ENCODE data around the gene ALKBH5.

Gene ALKBH5

DNA sequence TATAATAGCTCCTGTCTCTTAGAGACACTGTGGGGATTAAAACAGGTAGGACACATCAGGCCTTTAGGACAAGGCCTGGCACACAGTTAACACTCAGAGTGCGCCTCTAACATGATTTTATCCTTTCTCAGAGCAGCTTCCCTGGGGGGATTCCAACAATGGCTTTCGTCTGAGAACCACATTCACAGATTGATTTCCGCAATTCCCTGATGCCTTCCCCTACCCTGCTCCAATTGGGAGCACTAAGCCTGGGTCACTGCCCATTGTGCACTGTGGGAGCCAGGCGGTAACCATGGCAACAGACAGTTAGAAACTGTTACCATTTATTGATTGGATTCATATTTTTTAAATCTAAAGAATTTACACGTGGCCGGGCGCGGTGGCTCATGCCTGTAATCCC is 5.9 kb upstream of the ALKBH5 start:
- no peak for DNase-seq (ENCODE audit: low read depth)
- TF ChIP-seq, protein P1, sequence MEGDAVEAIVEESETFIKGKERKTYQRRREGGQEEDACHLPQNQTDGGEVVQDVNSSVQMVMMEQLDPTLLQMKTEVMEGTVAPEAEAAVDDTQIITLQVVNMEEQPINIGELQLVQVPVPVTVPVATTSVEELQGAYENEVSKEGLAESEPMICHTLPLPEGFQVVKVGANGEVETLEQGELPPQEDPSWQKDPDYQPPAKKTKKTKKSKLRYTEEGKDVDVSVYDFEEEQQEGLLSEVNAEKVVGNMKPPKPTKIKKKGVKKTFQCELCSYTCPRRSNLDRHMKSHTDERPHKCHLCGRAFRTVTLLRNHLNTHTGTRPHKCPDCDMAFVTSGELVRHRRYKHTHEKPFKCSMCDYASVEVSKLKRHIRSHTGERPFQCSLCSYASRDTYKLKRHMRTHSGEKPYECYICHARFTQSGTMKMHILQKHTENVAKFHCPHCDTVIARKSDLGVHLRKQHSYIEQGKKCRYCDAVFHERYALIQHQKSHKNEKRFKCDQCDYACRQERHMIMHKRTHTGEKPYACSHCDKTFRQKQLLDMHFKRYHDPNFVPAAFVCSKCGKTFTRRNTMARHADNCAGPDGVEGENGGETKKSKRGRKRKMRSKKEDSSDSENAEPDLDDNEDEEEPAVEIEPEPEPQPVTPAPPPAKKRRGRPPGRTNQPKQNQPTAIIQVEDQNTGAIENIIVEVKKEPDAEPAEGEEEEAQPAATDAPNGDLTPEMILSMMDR (IDR thresholded peaks at IDR 0.05; ENCODE audit: low read length, missing control alignments): no peak
- H3K4me3 ChIP-seq (replicated peaks; ENCODE audit: low read depth, low read length): no peak overlapping the region

DNA sequence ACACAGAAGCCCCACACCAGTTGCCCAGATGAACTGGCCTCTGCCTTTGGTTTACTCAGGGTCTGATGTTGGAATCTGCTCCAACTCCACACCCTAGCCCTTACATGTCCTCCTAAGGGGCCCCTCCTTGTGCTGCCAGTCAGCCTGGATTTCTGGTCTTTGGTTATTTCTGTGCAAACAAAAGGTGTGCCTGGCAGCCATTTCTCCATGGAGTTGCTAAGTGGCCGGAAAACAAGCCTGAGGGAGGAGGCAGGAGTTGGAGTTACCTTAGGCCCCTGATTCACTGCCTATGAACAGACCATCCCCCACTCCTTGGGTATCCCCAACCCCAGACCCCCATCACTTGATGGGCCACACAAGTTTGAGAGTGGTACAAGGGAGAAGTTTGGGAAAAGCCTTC is 4.4 kb upstream of the ALKBH5 start:
- no peak for DNase-seq (ENCODE audit: low read depth)
- H3K4me3 ChIP-seq (replicated peaks; ENCODE audit: low read depth, low read length): no peak overlapping the region
- TF ChIP-seq, protein P1 (IDR thresholded peaks at IDR 0.05; ENCODE audit: low read length, missing control alignments): no peak

DNA sequence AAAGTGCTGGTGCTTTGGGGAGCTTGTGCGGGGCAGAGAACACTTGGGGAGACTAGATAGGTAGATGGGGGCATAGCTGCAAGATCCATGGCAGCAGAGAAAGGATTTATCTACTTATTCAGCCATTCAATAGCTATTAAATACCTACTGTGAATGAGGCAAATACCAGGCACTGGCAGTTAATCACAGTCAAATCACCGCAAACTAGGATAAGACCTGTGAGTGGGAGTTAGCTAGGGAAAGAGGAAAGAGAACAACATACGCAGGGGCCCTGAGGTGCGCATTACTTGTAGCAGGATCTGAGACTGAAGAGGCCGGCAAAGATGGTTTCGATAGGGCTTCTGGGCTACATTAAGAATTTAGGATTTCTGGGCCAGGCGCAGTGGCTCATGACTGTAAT is 3.8 kb upstream of the ALKBH5 start:
- TF ChIP-seq, protein P1 (IDR thresholded peaks at IDR 0.05; ENCODE audit: low read length, missing control alignments): no peak
- no peak overlapping the region for H3K4me3 ChIP-seq (replicated peaks; ENCODE audit: low read depth, low read length)

DNA sequence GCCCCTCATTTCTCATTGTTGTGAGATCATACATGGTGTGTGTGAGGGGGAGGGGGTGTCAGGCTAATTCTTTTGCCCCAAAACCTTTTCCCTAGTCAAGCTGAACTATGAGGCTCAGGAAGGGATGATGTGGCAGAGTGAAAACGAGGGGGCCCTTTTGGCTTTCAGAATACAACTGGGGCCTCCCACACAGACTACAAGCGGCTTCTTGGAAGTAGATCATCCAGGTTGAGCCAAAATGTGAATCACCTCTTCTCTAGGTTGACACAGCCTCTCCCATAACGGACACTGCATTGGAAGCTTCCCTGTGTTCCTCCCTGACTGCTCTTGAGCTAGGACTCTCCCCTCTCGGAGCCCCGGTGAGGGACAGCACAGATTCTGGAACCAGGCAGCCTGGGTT is 2.3 kb upstream of the ALKBH5 start:
- TF ChIP-seq, protein P1 (IDR thresholded peaks at IDR 0.05; ENCODE audit: low read length, missing control alignments): no peak
- DNase-seq (ENCODE audit: low read depth): peak; percentile 43
- no peak overlapping the region for H3K4me3 ChIP-seq (replicated peaks; ENCODE audit: low read depth, low read length)

More for the DNA sequence above, 3.8 kb upstream of the ALKBH5 start:
- DNase-seq (ENCODE audit: low read depth): no peak

DNA sequence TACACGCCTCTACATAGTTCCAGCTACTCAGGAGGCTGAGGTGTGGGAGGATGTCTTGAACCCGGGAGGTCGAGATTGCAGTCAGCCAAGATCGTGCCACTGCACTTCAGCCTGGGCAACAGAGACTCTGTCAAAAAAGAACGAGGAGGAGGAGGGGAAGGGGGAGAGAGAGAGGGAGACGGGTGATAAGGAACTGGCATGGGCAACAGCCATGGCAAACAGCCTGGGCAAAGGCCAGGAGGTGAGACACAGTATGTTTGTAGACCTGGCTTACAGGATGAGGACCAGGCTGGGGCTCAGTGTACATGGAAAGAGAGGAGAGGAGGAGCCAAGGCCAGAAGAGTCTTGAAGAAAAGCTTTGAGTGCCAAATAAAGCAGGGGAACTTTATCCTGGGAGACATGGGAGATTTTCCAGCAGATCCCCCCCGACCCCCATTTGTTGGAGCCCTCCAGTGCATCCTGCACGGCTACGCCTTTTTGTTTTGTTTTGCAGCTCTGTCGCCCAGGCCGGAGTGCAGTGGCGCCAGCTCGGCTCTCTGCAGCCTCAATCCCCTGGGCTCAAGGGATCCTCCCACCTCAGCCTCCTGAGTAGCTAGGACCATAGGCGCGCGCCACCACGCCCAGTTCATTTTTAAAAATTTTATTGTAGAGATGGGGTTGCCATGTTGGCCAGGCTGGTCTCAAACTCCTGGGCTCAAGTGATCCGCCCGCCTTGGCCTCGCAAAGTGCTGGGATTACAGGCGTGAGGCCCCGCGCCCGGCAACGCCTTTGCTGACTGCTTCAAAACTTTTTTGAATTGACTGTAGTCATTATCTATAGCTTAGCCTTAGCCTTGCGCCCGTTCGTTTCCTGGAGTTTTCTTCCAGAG is 1.3 kb upstream of the ALKBH5 start:
- no peak for DNase-seq (ENCODE audit: low read depth)
- TF ChIP-seq, protein P1 (IDR thresholded peaks at IDR 0.05; ENCODE audit: low read length, missing control alignments): no peak
- peak overlapping the region; percentile 75 for H3K4me3 ChIP-seq (replicated peaks; ENCODE audit: low read depth, low read length)

DNA sequence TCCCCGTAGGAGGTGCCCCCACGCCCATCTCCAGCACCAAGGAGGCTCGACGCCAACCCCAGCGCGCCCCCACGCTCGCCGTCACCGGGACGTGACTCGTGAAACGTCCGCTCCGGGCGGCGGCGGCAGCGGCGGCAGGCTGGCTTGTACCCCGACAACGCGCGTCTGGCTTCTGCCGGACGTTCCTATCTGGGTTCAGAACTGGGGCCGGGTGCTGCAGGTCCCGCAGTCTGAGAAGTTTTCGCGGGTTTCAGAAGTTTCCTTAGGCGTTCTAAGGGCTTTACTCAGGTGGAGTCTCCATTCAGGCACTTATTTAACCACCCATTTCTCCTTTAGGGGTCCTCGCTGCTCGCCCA is 672 bp upstream of the ALKBH5 start:
- TF ChIP-seq, protein P1 (IDR thresholded peaks at IDR 0.05; ENCODE audit: low read length, missing control alignments): no peak
- peak overlapping the region; percentile 75 for H3K4me3 ChIP-seq (replicated peaks; ENCODE audit: low read depth, low read length)

More for the DNA sequence above, 672 bp upstream of the ALKBH5 start:
- DNase-seq (ENCODE audit: low read depth): peak; percentile 86

Measured in fibroblast of pulmonary artery (primary cell).